Fibroblast of the aortic adventitia (primary cell): ENCODE measurements around the gene NT5DC1. TPM values are rescaled to one million over a fixed set of nuclear protein-coding genes. Genes with fewer than 3 reads are reported as not detected.

ENCODE experiments used
- DNase-seq: peaks from one replicate; pipeline ENCODE4 v3.0.0-alpha.2; 2010; ENCODE audit warnings: low read depth
- H3K4me3 ChIP-seq: 2 replicates; pipeline ENCODE4 v1.5.1; 2011; ENCODE audit warnings: low read depth, mild to moderate bottlenecking, control low read depth, low read length, moderate library complexity
- total RNA-seq: library from RNA; depleted of rRNA; stranded (reverse); fragments of >200 nt; gene quantifications from 2 replicates; pipeline ENCODE4 v1.2.3, GENCODE V29; 2012; ENCODE audit warnings: low replicate concordance
- TF ChIP-seq, protein P1 (sequence below): IDR thresholded peaks from 2 replicates; pipeline ENCODE4 v1.5.1; 2011; ENCODE audit warnings: mild to moderate bottlenecking, low read length, control low read depth, inconsistent platforms; ENCODE audit not compliant: insufficient read depth

NT5DC1 gene
- total RNA-seq, 1 donor: 7.2 TPM

DNA sequence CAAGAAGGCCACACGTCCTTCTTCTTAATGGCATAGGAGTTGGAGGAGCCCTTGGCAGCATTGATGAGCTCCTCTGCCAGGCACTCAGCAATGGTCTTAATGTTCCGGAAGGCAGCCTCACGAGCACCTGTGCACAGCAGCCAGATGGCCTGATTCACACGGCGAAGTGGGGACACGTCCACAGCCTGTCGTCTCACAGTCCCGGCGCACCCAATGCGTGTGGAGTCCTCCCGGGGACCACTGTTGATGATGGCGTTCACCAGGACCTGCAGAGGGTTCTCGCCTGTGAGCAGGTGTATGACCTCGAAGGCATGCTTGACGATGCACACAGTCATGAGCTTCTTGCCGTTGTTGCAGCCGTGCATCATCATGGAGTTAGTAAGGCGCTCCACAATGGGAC lies 157.9 kb downstream of the NT5DC1 start:
- no peak for DNase-seq
- TF ChIP-seq, protein P1, sequence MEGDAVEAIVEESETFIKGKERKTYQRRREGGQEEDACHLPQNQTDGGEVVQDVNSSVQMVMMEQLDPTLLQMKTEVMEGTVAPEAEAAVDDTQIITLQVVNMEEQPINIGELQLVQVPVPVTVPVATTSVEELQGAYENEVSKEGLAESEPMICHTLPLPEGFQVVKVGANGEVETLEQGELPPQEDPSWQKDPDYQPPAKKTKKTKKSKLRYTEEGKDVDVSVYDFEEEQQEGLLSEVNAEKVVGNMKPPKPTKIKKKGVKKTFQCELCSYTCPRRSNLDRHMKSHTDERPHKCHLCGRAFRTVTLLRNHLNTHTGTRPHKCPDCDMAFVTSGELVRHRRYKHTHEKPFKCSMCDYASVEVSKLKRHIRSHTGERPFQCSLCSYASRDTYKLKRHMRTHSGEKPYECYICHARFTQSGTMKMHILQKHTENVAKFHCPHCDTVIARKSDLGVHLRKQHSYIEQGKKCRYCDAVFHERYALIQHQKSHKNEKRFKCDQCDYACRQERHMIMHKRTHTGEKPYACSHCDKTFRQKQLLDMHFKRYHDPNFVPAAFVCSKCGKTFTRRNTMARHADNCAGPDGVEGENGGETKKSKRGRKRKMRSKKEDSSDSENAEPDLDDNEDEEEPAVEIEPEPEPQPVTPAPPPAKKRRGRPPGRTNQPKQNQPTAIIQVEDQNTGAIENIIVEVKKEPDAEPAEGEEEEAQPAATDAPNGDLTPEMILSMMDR: no peak
- no peak overlapping the region for H3K4me3 ChIP-seq

DNA sequence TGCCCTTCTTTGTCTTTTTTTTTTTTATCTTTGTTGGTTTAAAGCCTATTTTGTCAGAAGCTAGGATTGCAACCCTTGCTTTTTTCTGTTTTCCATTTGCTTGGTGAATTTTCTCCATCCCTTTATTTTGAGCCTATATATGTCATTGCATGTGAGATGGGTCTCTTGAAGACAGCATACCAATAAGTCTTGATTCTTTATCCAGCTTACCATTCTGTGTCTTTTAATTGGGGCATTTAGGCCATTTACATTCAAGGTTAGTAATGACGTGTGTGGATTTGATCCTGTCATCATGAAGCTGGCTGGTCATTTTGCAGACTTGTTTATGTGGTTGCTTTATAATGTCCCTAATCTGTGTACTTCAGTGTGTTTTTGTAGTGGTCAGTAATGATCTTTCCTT lies 162.7 kb downstream of the NT5DC1 start:
- no peak for DNase-seq
- TF ChIP-seq, protein P1: no peak
- H3K4me3 ChIP-seq: no peak overlapping the region

DNA sequence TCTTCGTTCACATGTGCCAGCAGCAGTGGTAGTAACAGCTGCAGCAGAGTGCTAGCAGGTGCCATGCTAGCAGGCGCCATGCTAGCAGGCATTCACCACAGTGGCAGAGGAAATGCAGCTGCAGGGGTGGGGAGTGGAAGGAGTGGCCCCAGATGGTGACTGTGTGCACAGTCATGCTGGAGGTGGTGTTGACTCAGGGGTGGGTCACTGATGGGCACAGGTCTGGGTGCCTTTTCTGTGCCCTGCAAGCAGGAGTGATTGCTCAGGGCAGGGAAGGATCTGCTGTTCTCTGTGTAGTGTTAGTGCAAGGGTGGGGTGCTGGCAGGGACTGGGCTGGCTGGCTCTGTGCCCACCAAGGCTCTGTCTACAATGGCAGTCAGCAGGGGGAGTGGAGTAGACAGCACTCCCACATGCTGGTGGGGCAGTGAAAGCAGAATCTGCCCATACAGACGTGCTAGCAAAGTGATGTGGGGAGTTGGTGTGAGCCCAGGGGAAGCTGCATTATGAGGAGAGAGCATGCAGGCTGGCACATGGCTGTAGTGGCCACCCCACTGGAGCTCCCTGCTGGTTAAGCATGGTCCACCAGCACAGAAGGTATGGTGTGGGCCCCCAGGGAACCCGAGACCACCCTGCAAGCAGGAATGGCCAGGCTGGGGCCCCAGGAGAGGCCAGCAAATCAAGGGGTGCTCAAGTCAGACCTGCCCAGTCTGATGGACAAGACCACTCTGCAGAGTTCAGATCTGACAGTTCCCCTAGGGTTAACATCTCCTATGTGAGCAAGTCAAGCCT lies 164.6 kb downstream of the NT5DC1 start:
- DNase-seq: no peak
- TF ChIP-seq, protein P1: no peak
- H3K4me3 ChIP-seq: no peak overlapping the region

DNA sequence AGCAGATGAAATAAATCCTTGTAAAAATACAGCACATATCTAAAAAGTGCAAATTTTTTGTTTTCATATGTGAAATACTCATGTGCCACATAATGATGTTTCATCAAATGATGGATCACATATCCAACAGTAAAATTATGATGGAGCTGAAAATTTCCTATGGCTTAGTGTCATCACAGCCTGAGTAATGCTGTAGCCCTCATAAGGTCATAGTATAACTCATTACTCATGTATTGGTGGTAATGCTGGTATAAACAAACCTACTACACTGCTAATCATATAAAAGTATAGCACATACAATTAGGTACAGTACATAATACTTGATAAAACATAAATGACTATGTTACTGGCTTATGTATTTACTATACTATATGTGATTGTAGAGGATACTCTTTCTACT lies 166.2 kb downstream of the NT5DC1 start:
- DNase-seq: no peak
- no peak overlapping the region for H3K4me3 ChIP-seq
- TF ChIP-seq, protein P1: no peak

DNA sequence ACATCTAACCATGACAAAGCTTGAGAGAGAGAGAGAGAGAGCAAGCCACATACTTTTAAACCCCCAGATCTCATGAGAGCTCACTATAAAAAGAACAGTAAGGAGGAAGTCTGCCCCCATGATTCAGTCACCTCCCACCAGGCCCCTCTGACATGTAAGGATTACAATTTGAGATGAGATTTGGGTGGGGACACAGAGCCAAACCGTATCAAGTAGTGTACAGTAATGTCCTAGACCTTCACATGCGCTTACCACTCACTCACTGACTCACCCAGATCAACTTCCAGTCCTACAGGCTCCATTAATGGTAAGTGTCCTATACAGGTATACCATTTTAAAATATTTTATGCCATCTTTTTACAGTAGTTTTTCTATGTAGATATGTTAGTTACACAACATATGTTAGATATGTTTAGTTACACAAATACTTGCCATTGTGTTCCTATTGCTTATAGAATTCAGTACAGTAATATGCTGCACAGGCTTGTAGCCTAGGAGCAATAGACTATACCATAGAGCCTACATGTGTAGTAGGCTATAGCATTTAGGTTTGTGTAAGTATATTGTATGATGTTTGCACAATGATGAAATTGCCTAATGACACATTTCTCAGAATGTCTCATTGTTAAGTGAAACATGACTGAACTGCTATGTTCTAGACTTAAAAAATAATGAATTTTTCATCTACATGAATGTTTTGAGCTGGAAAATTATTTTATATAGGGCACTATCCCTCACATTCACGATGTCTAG lies 167.4 kb downstream of the NT5DC1 start:
- TF ChIP-seq, protein P1: no peak
- DNase-seq: no peak
- H3K4me3 ChIP-seq: no peak overlapping the region

DNA sequence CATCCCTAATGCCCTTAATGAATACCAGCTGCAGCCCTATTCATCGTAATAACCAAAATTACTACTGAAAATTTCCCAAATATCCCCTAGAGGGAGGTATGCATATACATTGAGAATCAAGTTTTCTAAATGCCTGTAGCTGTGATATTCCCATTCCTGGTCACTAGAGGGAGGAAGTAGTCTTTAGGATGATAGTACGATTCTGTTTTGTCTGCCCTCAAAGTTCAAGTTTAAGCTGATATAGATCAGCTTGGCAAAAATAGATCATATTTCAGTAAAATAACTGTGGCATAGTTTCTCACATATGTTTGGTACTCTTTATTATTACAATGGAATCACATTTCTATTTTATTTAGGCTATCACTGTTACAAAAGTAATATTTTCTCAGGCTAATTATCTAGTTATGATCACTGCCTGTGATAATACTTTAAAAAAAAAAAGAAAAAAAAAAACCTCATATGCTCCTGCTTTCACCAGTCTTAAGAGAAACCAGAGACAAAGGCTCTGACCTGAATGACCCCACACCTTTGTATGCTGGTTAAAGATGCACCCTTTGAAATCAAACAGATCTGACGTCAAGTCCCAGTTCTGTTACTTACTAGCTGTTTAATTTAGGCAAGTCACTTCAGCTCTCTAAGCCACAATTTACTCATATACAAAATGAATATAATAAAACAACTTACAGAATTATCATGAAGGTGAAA lies 168.1 kb downstream of the NT5DC1 start:
- H3K4me3 ChIP-seq: no peak overlapping the region
- TF ChIP-seq, protein P1: peak; percentile 90
- DNase-seq: peak; percentile 90
